ENCODE results near the gene MUSTN1.

Gene MUSTN1

GRCh38 chr3:52834871-52835501, at the start of gene MUSTN1:
Gene MUSTN1 (minus strand): TSS chr3:52835019. CDS start chr3:52834948, 71 bp downstream.
- no peak for DNase-seq

DNA sequence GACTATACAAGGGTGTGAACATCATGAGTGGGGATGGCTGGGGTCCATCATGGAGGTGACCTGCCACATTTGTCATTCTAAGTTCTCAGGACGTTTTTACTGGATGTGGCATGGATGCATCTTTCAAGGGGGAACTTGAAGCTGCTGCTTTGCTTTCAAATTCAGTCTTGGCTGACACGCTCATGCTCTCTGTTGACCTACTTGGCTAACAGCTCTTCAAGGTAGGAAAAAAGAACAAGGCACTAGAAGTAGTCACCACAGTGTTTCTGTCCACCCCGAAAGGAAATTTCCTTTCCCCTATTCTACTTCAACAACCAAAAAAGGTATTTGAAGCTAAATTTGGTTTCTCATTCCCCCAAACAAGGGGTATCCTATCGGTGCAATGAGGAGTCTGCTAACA, 47.6 kb upstream of the MUSTN1 start:
- DNase-seq = no peak

- no peak for DNase-seq
Measured at GRCh38 chr3:52881871-52882270, 47.1 kb upstream of the MUSTN1 start.

DNA sequence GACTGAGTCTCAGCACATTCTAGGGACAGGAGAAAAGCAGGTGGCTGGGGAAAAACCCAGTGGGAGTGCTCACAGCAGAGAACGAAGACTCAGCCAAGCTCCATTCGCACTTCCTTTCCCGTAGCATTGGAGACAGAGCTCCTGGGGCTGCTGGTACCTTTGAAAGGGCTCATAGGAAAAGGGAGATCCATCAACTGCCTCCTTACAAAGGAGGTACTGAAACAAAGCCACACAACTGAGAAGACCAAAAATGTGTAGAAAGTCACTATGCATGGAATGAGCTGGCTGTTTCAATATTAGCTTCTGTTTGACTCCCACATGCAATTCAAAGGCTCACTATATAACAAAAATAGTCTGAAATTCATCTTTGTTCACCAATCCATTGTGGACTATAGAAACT, 45.7 kb upstream of the MUSTN1 start:
- DNase-seq = no peak

DNA sequence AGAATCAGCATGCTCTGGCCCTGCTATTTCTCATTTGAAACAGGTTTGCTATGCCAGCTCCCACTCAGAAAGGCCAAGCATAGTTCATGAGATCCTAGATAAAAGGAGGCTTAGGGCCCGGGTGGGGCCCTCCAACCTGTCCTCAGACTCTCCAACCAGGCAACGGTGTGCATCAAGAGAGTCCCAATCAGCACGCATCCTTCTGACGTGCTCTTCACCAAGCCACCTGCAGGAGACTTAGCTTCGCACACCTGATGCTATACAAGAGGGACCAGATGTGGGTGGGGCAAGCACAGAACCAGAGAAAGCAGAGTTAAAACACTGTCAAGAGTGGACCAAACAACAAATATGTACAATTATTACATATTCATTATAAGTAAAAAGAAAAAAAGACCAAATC, 45.2 kb upstream of the MUSTN1 start:
- no peak for DNase-seq

DNA sequence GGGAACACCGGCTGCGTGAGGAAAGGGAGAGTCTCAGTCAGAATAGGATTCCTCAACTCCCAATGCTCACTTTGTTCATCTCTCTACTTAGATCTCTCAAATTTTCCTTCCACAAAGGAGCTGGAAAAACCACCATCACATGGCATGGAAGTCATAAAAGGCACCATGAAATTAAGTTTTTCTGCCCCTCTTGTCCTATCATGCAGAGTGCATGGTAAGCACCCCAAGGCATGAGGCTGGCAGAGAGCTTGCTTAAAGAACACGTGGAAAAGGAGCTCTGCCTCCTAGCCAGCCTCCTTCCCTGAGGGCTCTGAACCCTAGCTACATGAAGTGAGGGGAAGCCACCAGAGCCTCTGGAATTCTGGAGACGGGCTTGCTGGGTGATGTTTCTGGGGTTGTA, 44.8 kb upstream of the MUSTN1 start:
- no peak for DNase-seq

DNA sequence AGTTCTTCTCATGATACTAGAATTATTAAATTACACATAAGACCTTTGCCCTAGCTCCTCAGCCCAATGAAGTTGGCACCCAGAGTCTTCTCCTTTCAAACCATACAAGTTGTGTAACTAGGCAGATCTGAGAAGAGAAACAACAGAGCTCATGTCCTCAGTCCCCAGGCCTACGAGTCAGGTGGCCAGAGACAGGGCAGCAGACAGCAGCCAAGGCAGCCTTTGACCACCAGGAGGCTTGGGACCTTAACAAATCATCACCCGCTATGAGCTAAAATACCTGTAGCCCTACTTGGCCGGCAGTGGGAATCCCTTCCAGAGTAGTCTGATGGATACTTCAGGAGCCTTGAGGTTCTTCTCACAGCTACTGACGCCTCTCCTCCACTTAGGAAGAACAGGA, 44.3 kb upstream of the MUSTN1 start:
- DNase-seq = no peak

DNA sequence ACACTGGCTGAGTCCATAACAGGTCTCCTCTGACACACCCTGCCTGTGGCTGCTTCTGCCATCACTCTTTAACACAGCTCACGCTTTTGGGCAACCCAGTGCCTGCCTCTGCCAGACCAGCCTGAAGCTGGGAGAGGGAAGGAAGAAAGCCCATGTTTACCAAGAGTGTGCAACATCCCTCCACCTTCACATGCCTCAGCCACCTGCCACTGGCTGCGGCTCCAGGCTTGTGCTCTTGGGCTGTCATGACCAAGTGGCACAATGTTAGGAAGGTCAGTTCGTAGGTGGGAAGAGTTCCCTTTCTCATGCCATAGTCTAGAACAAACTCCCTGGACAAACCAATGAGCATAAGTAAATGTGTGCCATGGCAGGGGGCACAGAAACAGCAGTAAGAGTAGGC, 42.3 kb upstream of the MUSTN1 start:
- DNase-seq = no peak

DNA sequence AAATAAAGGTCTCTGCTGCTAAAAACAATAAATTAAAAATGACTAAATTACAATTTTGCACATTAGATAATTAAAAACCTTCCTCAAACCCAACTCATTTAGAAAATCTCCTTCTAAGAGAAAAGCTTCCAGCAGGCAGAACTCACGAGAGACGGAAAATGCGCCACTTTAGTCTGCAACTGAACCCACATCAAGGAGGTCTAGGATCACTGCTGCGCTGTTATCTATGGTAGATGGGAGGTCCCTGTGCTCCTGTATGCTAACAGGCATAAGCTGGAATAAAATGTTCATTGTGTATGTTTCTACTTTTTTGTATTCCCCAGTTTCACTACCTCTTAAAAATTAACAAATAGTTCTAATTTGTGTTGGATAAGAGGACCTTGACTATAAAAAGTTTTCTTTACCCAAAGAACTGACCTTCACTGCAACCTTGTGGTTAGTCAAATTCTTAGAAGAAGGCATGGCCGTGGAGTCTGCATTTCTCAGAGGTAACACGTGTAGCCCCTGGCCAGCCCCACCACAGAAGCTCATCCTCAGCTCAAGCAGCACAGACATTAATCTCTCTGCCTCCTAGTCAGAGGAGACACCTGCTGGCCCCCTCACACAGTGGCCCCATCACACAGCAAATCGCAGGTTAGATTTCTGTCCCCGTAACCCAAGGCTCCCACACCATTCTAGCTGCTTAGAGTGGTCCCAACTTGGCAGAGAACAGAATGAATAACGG, 40.2 kb upstream of the MUSTN1 start:
- DNase-seq = no peak

DNA sequence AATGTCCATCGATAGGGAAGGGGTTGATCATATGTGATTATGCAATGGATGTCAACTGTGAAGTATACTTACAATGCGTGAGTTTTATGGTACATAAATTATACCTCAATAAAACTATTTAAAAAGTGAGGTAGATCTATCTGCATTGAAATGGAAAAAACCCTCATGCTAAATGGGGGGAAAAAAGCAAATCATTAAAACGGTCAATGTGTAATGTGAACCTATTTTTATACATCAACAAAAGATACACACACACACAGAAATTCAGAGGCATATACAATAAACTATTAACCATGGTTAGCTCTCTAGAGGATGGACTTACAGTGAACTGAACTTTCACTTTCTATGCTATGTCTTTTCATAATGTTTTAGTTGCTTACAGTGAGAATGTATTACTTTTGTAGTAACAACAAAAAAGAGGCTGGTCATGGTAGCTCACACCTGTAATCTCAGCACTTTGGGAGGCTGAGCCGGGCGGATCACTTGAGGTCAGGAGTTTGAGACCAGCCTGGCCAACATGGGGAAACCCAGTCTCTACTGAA, 39.4 kb upstream of the MUSTN1 start:
- no peak for DNase-seq

GRCh38 chr3:52873433-52874159, 38.8 kb upstream of the MUSTN1 start:
- no peak for DNase-seq

- no peak for DNase-seq
Measured at GRCh38 chr3:52872245-52872644, 37.4 kb upstream of the MUSTN1 start.

- DNase-seq = no peak
Measured at GRCh38 chr3:52871761-52872160, 36.9 kb upstream of the MUSTN1 start.

GRCh38 chr3:52870471-52870870, 35.7 kb upstream of the MUSTN1 start:
- DNase-seq = no peak

DNA sequence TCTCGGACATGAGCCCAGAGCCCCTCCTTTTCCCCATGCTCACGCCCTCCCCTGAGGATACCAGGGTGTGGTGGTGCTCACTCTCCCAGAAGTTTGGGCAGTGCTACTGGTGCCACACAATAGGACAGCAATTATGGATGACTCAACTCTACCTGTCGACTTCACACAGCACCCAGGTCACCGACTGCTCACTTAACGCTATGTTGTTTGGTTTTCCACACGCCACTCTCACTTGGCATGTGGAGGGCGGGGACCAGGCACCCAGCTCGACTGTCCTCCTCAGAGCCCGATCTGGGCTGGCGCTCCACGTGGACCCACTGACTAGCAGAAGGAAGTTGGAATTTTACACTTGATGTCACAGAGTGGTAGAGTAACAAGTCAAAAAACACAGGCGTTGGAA, 31.6 kb upstream of the MUSTN1 start:
- no peak for DNase-seq

DNA sequence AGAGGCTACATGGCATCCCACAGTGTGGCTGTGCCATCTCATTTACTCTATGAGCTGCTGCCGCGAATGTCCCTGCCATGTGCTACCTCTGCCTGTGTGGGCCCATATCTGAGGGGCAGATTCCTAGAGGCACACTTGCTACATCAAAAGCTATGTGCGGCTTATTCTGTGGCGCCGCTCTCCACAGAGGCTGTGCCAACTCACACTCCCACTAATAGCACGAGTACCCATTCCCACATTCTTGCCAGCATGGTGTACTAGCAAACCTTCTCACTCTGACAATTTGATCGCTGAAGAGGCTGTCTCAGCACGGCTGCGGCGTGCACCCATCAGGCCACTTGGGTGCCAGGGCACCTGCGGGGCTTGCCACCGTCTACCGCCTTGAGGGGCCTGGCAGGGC, 31.2 kb upstream of the MUSTN1 start:
- DNase-seq = no peak

DNA sequence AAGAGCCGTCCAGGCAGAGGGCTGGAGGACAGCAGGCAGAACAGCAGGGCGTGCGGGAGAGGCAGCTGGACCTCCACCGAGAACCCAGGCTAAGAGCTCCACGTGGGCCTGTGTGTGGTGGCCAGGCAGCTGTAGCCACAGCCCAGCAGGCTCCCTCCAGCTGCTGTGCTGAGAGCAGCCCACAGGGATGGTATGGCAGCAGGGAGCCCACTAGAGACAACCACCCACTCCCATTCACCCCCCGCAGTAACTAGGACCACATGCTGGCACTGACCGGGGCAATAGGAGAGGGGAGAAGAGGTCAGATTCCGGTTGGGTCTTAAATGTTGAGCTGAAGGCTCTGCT, 25.6 kb upstream of the MUSTN1 start:
- DNase-seq = no peak

DNA sequence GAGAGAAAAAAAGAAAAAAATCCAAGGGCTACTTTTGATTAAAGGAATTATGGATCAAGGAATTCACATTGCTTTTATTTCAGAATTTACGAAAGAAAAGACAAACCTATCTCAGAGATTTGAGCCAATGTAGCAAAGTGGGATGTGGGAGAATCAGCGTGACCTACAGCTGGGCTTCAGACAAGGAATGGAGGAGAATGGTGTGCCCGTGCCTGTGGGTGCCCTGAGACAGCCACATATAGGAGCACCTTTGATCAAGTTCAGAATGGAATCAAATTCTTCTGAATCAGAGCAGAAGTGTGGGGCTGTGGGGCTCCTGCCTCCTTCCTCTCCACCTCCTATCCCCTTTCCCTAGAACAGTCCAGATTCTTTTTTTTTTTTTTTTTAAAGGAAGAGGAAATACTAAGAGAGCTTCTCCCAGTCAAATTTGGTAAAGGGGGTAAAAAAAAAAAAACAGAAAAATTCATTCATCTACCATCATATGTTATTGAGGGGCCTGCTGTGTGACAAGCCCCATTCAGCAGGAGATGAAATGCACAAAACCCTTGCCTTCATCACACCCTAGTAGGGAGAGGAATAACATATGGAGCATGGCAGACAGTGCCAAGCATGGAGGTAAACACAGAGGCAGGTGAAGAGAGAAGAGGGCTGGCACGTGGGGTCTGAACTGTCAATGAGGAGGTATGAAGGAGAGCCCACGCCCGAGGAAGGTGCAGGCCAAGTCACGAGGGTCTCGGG, 25.0 kb upstream of the MUSTN1 start:
- DNase-seq = no peak

DNA sequence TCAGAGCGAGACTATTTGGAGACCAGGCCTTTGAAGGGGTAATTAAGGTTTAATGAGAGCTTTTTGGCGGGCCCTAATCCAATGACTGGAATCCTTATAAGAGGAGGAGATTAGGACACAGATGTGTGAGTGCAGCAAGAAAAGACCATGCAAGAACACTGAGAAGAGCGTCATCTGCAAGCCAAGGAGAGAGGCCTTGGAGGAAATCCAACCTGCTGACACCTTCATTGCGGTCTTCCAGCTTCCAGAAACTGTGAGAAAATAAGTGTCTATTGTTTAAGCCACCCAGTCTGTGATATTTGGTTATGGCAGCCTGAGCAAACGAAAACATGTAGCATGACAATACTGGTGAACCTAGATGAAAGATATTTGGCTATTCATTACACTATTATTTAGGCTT, 23.0 kb upstream of the MUSTN1 start:
- no peak for DNase-seq

DNA sequence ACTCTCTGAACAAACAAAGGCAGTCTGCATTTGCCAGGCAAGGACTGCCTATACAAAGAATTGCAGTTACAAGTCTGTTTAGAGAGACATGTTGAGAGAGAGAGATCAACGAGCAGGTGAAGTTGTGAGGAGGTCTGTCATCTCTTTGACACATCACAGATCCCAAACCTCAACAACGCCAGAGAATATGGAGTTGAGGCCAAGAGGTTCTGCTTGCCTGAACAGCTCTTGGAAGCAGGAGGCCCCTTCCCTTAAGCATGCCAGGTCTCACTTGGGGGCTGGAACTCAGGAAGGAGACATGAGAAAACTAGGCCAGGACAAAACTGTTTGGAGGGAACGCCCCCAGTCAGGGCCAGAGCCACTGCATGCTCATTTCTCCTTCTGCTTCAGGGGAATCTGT, 22.3 kb upstream of the MUSTN1 start:
- DNase-seq = no peak

- no peak for DNase-seq
Measured at GRCh38 chr3:52856666-52857065, 21.8 kb upstream of the MUSTN1 start.

DNA sequence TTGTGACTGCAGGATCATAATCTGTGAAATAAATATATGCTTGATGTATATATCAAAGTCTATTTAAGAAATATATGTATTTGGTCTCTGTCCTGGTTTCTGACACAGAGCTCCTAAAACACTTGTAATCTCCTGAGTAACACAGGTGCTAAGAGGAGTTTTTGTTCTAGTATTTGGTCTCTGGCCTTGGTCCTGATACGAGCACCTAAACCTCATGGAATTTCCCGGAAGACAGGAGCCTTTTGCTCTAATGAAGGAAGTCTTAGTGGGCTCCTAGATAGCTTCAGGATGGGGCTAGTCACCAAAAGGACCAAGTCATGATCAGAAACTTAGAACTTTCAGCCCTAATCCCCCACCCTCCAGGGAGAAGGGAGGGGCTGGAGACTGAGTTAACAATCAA, 19.2 kb upstream of the MUSTN1 start:
- no peak for DNase-seq

DNA sequence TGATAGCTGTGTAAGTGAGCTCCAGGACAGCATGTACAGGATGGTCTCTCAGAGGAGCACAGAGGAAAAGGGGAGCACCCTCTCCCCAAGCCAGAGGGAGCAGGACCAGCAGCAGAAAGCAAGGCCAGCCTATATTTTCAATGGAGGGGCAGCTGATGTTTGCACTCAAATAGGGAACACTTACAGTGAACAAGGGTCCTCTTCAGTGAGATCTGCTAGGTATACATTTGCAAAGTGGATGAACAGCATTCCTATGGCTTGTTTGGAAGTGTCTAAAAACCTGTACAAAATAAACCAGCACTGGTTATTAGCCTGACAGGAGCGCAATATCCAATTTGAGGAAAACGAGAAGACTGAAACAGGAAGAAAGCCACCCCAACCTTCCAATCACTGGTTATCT, 17.6 kb upstream of the MUSTN1 start:
- DNase-seq = no peak

All from cortex of kidney (tissue), 1 donor.